ENCODE data around the gene VTN.
A peak's percentile ranks its signal among the peaks of the same experiment; 100 is the strongest.

Gene VTN

DNA sequence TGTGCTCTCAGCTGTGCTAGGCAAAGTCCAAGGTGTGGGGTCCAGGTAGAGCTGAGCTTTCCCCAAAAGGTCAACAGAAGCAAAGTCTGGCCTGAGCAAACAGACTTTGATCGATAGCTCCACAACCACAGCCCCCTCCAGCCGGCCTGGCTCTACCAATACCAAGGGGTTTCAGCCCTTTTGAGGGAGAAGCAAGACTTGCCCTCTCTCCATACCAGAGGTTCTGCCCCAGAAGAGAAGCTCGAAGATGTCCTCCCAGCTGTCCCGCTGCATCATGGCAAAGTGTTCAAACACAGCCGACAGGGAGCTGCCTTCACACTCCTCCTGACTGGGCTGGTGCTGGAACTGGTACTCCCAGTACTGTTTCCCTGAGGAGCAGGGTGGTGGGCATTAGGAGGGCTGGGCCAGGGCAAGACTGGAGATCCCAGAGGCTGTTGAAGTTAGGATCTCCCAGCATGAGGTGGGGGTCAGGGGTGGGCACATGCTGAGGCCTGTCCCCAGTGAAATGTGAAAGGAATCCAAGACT is 1.7 kb downstream of the VTN start:
- DNase-seq, result no peak

DNA sequence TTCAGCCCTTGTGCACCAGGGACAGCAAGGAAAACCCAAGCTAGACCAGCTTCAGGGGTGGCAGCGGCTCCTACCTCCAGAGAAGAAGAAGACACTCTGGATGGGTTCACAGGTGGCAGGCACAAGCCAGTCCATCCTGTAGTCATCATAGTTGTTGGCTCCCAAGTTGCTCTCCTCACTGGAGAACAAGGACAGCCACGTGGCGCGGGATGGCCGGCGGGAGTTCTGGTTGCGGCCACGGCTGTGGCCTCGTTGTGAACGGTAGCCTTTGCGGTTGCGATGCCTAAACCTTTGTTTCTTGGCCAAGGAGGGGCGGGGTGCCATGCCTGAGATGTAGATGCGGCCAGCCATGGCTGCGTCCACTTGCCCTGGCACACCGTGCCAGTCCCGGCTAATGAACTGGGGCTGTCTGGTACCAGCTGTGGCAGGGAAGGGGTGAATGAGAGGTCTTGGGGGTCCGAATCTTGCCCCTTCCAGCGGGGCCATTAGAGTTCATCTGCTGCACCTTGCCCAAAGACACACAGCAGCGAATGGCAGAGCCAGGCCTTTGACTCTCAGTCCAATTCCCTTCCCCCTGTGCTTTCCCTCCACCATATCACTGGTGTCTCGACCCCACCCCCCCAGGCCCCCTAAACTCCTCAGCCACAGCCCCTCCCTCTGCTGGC is 2.3 kb downstream of the VTN start:
- DNase-seq, result no peak

DNA sequence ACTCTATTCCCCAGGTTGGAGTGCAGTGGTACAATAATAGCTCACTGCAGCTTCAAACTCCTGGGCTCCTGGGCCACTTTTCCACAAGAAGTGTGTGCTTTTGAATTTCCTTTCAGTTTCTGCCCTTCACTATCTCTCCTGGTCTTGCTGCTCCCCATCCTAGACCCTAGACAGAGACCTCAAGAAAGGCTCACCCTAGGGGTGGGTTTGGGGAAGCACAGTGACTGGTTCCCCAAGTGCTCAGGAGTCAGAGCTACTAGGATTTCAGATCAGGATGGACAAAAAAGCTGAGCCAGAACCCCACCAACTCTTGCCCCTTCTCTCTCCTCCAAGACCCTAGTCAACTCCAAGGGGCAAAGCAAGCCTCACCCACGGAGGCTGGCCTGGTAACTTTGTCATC is 3.5 kb downstream of the VTN start:
- DNase-seq, result no peak

DNA sequence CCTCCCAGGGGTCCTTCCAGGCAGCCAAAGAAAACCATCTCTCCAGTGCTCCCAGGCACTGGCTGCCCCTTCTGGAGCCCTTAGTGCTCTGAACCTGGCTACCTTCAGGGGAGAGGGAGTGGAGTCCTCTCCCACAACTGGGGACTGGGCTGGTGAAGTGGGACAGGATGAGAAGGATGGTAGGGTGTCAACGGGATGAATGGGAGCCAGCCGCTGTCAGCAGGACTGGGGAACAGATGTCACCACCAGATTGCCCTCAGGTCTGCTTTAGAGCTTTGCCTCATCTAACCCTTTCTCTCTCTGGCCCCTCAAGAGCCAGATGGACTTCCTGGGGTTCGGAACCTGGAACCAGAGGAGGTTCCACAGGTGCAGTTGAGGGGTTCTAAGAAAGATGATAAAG is 4.6 kb downstream of the VTN start:
- DNase-seq, result no peak

DNA sequence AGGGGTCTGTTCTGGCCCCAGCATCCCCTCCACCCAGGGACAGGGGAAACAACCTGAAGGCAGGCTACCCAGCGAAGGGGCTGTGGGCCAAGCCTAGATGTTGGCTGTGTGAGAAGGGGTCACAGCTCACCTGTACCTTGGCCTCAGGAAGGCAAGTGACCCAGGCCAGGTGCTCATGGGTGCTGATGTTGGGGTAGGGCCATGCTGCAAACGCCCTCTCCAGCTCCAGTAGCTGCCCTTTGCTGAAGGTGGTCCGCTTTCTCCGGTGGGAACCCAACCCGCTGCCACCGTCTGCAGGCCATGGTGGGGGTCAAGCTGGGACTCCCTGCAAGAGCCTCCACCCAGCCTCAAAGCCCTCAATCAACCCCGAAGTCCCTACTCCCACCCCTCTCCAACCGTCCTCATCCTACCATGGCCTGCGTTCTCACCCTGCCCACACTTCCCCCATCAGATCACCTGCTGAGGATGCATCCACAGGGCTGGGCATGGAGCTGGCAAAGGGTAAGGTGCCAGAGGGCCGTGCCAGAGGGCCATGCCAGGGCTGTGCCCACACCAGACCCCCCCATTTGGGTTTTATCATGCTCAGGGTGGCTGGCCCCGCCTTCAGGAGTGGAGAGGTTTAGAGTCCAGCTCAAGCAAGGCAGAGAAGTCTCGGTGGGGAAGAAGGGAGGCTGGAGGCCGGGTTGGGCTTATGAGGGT is 5.3 kb downstream of the VTN start, which contains the start of gene SEBOX:
SEBOX (minus strand) TSS at position 535 of the 699 bp plus-strand sequence; CDS start at position 487, 48 bp downstream.
- no peak for DNase-seq

DNA sequence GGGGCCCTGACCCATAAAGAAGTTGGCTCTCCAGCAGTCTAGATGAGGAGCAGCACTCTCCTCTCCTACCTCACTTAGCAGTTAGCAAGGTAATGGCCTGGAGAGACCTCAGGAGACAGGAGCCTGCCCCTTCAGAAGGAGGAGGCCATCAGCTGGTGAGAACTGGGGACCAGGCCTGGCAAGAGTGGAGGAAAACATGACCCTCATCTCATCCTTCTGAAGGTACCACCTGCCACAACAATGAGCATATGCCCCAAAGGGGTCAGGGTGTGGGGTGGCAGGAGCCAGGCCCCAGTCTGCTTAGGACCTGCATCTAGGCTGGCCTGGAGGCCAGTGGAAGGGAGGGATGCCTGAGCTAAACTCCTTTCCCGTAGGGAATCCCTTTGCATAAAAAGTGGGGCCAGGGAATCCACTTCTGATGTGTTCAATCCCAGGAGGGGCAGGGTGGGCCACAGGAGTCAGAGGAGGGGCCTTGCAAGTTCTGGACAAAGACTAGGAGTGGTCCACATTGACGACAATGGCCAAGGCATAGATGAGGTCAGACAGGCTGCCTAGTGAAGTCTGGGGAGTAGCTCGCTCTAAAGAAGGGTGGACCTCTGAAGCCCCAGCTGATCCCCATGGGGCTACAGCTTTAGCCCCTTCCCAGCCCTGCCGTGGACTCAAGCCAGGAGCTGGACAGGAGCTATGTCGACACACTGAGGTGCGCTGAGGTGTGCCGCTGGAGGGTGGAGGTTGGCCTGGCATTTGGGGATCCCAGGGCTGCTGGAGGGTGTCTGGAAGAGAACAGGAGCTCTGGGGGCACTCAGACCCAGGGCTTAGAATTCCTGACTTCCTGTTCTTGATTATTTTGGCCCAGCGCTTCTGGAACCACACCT is 6.1 kb downstream of the VTN start:
- no peak for DNase-seq

DNA sequence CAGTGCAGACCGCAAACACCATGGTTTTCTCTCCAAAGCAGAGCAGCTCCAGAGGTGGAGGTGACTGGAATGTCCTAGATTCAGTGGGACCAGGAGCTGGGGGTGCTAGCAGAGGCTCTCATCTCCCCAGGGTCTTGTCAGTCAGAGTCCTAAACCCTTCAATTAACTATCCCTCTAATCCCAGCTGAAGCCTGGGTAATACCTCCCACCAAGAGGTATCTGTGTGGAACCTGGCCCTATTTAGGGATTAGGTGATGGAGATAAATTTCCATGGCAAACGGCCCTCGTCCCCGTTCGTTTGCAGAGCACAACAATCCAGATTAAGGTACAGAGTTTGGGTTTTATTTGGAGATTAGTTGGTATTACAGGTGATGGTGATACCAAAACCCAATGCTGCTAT is 6.9 kb downstream of the VTN start:
- DNase-seq, result no peak

DNA sequence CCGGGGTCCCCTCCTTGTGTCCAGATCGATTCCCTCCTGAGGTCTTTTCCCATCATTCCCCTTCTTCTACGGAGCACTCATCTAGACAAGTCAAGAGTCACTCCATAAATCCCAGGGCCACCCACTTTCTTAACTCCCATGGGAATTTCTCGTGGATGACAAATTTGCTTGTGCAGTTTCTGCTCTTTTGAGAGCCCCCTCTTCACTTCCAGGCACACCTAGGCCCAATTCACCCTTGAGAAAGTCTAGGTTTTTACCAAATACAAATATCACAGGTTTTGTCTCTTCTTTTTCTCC is 12.3 kb downstream of the VTN start:
- no peak for DNase-seq

DNA sequence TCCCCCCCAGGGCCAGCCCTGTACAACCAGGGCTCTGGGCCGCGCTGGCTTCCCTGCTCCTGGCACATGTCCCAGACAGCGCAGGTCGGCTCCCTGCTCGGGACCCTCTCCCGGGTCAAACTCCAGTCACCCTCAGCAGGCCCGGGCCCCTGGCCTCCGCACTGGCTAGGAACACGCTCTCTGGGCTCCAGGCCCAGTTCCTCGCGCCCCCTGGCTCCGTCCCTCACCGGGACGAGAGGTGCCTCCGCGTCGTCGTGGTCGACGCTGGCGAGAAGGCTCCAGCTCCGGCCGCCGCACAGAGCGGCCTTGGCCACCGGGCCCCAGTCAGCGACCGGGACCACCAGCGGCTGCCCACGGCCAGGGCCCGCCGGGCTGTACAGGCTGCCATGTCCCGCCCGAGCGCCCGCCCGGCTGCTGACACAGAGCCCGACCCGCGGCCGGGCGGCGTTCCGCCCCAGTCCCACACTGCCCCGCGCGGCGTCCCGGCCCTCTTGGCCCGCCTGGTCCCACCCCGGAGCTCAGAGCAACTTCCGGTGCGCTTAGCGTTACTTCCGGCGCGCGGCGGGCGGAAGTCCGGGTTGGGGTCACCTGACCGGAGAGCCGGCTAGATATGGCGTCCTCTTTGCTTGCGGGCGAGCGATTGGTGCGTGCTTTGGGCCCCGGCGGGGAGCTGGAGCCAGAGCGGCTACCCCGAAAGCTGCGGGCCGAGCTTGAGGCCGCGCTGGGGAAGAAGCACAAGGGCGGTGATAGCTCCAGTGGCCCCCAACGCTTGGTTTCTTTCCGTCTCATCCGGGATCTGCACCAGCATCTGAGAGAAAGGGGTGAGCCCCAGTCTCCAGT is 12.8 kb downstream of the VTN start, which contains the start of gene POLDIP2:
POLDIP2 (minus strand) TSS at position 467 of the 840 bp plus-strand sequence; CDS start at position 388, 79 bp downstream.
- DNase-seq, result peak; percentile 97

DNA sequence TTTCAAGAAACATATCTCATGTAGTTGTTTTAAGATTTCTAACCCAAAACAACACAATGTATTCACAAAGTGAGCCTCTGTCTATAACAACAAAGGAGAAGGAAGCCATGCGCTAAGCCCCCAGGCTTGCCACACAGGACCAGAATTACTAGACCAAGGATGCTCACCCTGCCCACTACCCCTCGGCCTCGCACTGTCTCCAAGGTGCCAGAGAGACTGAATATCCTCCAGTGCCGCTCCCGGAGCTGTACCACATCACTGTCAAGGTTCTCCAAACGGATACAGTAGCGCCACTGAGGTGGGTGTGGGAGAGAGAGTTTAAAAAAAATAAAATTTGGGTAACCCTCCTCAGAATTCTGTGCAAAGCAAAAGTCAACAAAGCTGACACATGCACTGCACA is 19.8 kb downstream of the VTN start:
- no peak for DNase-seq

DNA sequence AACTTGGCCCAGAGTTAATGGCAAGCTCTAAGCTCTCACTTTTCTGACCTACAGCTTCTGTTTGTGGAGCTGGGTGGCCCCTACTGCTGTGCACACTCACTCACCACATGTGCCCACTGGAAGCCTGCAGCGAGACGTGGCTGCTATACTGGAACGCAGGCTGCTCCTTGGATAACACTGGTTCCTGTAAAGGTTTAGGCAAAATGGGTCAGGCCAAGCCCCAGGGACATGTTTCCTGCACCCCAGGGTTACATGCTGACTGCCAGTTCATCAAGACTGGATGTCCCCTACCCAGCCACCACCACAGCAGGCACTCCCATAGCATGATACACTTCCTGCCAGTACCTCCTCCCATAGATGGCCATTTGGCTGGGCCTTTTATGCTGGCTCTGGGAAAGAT is 21.1 kb downstream of the VTN start:
- no peak for DNase-seq

DNA sequence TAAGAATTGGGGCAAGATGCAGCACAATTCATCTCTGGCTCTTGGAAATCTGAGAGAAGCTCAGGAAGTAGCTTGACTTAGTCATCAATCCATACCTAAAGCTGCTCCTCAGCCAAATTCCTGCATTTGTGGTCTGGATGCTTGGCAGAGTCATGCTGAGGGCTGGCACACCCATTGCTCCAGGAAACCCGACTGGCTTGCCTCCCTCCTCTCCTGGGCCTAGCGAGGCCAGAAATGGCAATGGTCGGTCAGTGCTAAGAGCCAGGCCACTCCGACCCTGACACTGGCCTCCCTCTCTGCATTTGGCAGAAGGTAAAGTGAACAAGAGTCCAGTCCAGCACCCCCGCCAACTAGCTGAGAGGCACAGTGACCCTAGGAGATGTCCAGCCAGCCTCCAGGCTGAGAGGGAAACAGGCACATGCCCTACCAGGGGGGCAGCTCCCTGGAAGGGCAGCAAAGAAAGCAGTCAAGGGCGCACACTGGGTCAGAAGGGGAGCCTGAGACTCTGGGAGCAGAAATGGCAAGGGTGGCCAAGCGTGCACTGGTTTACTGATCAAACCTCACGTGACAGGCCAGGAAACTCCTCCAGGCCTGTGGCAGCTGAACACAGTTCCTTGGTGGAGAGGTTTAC is 22.7 kb downstream of the VTN start:
- no peak for DNase-seq

DNA sequence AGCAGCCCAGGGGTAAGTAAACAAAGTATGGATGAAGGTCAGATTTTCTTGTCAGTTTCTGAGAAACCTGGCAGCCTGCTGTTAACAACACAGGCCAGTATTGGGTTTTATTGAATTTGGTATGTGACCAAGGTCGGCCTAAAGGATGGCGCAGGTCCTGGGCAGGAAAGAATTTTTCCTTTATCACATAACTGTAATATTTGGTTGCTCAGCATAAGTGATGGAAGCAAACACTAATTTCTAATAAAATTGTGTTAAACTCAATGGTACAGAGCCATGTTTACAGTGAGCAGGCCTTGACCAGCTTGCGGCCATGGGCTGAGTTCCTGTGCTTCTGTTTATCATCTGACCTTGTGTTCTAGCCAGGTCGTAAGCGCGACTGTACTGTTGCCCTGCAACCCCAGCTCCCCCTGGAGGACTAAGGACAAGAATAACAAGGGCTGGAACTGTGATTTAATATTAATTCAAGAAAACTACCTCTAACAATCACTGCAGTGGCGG is 23.3 kb downstream of the VTN start:
- DNase-seq, result no peak

DNA sequence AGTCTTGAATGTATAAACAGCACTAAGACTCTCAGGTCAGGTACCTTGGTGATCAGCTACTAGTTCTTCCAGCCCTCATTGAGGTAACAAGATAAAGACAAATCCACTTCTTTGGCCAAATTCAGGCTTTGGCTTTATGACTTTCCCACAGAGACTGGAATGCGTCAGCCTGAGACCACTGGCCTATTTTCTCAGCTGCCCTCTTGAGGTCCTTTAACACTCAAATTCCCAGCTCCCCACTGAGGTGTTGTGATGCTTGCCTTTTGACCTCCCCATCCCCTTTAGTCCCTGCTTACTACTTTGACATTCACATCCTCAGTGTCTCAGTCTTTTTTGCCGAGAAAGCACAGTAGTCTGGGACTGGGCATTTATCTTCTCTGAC is 23.9 kb downstream of the VTN start:
- DNase-seq, result no peak

DNA sequence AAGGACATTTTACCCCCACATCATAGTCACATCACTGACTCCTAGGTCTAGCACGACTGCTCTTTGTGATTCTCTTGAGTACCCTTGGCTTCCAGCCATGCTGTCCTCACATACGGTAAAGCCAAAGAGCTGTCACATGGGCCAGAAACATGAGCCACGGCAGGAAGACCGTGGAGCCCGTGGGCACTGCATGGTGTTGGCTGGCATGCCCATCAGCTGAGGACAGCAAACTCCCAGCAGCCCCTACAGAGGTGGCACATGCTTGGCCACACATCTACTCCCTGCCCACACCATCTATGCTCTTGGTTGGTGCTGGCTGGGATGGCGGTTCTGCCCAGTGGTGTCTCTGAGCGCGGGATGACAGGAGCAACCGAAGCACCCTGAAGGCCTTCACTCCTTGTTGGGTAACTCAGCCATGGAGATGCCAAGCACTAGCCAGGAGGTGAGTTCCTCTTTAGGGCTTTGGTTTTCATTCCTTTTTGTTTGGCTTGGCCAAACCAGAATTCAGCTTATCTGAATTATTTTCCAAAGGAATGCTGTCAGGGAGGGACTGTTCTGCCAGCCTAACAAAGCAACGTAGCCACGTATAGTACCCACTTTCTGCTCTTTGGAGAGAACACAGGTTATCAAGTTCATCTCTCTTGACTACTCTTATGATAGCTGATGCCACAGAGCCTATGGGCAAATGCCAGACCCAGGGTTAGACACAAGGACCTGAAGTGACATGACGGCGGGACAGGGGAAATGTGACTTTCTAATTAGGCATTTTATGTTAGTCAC is 24.5 kb downstream of the VTN start:
- no peak for DNase-seq

DNA sequence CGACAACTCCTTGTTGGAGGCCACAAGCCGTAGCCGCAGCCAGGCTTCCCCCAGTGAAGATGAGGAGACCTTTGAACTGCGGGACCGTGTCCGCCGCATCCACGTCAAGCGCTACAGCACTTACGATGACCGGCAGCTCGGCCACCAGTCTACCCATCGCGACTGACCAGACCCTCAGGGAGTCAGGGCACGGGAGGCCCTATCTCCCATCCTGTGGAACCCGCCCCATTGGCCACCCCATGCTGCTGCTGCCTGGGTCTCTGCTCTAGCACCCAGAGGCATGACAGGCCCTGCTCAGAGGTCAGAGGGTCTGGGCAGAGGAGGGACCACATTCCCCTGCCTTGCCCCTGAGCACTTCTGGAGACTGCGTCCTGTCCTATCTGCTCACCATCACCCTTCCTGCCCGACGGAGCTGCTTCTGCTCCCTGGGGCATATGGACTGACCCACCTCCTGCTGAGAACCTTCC is 25.6 kb downstream of the VTN start:
- no peak for DNase-seq

DNA sequence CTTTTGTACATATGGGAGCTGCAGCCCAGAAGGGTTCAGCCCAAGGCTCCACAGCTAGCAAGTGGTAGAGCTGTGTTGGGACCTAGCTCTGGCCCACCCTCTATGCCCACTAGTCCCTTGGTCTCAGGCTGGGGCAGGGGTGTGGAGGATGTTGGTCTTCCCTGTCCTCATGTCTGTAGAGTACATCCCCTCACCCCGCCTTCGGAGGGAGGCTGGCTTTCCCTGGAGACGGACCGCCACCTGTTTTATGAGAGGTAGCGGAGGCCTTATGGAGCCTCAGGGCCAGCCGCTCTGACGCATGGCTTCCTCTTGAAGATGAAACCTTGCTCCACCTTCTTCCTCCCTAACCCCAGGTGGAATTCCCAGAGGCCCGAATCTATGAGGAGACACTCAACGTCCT is 26.1 kb downstream of the VTN start:
- no peak for DNase-seq

DNA sequence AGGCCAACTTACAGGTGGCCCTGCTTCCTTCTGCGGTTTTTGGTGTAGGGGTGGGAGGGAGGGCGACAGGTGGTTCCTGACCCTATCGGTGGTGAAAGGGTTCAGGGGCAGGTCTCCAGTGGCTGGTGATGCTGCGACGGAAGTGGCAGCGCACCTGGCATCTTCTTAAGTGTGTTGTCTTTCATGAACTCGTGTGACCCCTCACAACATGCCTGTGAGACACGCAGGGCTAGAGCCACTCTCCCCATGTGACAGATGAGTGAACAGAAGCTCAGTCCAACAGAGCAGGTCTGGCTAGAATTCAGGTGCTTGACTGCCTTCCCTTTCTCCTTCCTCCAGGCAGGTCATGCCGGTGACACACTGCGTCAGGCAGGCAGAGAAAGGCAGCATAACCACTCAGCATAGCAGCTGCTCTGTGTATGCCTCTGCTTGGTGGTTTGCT is 26.6 kb downstream of the VTN start:
- no peak for DNase-seq

DNA sequence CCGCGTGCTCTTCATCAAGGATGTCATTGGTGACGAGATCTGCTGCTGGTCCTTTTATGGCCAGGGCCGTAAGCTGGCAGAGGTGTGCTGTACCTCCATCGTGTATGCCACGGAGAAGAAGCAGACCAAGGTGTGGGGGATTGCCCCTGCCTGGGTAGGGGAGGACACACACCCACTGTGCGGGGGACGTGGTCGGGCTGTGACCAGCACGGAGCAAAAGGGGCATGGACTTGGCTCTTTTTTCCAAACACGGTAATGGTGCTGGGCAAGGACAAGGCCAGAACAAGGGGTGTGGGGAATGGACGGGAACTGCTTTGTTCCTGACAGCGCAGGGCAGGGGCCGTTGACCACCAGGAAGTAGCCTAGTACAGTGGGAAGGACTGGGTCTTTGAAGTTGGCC is 27.8 kb downstream of the VTN start:
- no peak for DNase-seq

DNA sequence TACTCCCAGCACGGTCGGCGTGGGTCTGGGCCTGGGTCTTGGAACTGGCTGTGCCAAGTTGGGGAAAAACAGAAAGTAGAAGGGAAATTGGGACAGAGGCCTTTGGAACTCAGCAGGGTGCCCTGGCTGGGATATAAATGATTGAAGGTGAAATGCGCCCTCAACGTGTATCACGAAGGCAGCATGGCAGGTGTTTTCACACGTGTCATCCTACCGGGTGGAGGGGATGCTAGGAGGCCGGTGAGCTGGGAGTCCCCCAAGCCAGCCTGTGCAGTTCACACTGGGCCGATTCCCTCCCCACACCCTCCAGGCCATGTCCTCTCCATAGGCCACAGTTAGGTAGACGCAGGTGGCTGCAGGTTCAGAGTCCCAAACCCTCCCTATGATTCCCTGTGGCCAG is 28.6 kb downstream of the VTN start:
- DNase-seq, result no peak

DNA sequence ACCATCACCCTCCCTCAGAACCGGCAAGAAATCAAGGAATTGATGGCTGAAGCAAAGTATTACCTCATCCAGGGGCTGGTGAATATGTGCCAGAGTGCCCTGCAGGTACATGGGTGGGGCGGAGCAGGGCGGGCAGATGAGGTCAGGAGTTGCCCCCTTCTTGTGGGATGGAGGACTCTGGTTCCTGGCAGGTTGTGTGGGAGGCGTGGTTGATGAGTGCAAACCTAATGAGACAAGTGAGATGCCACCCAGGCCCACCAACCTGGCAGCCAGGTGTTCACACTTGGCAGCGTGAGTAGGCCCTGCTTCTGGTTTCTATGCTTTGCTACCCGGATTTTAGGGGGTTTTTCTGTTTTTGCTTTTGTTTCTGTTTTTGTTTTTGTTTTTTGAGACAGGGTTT is 29.7 kb downstream of the VTN start:
- no peak for DNase-seq

Measured in CD4-positive, alpha-beta T cell treated with Interleukin-10 for 1 hour (primary cell).